ENCODE data around the gene MRGPRE. TPM values are rescaled to one million over a fixed set of nuclear protein-coding genes. Genes with fewer than 3 reads are reported as not detected.
A peak's percentile ranks its signal among the peaks of the same experiment; 100 is the strongest.
"Not testable (repeated sequence)": the region's sequence is repeated elsewhere in the genome, so short reads cannot be mapped to it uniquely, and the experiment has no call there.

Gene MRGPRE, protein sequence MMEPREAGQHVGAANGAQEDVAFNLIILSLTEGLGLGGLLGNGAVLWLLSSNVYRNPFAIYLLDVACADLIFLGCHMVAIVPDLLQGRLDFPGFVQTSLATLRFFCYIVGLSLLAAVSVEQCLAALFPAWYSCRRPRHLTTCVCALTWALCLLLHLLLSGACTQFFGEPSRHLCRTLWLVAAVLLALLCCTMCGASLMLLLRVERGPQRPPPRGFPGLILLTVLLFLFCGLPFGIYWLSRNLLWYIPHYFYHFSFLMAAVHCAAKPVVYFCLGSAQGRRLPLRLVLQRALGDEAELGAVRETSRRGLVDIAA
- total RNA-seq (1 to 10 TPM in 2 of 10 donors, under 1 TPM in 7, not detected in 1; 0.21 to 2.5 (median 0.51) TPM), polyA plus RNA-seq (not detected)
- long read RNA-seq, donor 1, result 0 reads
- long read RNA-seq, donor 2, result 0 reads
- long read RNA-seq, donor 3, result 0 reads

DNA sequence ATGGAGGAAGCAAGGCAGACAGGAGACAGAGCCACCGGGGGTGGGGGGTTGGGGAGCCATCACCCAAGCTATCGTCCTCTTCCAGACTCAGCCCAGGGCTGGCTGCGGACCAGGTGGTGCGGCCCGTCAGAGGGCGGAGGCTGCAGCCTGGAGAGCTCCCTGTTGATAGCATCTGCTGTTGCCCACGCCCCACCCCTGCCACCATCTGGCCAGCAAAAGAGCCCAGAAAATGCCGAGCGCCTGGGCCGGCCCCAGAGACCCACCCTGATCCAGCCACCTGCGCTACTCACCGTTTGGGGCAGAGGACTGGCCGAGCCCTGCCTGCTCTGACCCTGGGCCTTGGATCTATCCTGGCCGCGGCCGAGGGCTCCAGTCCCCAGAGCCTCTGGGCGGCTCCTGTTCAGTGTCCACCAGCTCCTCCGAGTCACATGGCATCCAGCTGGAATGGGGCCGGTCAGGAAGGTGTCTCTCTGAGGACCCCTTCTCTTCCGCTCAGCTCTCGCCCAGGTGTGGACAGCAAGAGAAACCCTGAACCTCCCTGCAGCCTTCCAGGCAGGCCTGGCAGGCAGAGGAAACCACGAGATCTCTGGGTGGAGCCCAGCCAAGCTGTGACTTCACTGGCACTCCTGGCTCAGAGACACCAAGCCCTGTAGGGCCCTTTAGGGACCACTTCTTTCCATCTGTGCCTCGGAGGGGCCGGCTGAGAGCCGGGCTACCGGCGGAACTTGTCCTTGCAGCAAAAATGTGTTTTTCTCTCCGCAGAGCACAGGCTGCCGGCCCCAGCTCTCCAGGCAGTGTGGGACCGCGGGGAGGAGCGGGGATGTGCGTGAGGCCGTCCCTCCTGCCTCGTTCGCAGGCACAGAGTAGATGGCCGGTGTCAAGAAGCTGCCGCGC, at the start of gene MRGPRE:
Gene MRGPRE, minus strand, starts transcription at position 567 of the 894 bp plus-strand sequence. CDS start 3,618 bp downstream, outside the sequence.
- WGBS, 2 donors, result 46 to 47% methylated on average over 39 of the region's 39 CpGs

DNA sequence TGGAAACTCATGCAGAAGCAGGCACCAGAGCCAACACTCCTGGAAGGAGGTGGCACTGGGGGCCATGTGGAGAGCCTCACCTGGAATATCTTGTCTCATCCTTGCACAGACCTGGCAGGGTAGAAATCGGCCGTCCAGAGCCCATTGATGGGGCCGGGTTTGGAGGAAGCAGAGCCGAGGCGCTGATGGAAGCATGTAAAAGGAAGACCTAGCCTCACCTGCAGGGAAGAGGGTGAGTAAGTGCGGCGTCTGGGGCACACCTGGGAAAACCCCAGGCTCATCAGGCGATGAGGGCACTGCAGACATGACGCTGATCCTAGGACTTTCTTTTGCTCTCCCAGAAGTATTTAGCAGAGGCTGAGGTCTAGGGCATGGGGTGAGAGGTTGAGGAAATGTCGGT, 48.9 kb upstream of the MRGPRE start:
- intact Hi-C loops (cut with DNase I); DNase-seq; H3K4me3 ChIP-seq; H3K4me1 ChIP-seq; H3K27me3 ChIP-seq; H3K27ac ChIP-seq; H3K36me3 ChIP-seq; H3K9me3 ChIP-seq; ATAC-seq: not testable (repeated sequence)
- 89 to 90% methylated on average over 1 to 6 of the region's 10 CpGs for WGBS, 2 donors

More for the DNA sequence above, at the start of gene MRGPRE:
- TF ChIP-seq, protein P1, sequence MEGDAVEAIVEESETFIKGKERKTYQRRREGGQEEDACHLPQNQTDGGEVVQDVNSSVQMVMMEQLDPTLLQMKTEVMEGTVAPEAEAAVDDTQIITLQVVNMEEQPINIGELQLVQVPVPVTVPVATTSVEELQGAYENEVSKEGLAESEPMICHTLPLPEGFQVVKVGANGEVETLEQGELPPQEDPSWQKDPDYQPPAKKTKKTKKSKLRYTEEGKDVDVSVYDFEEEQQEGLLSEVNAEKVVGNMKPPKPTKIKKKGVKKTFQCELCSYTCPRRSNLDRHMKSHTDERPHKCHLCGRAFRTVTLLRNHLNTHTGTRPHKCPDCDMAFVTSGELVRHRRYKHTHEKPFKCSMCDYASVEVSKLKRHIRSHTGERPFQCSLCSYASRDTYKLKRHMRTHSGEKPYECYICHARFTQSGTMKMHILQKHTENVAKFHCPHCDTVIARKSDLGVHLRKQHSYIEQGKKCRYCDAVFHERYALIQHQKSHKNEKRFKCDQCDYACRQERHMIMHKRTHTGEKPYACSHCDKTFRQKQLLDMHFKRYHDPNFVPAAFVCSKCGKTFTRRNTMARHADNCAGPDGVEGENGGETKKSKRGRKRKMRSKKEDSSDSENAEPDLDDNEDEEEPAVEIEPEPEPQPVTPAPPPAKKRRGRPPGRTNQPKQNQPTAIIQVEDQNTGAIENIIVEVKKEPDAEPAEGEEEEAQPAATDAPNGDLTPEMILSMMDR (IDR thresholded peaks at IDR 0.05), result no peak
- ATAC-seq (peak in 7 of 8 donors; percentile 63 to 87 (median 70)), DNase-seq (peak in 1 of 2 donors; percentile 34)
- peaks cover 0 to 8% (median 0%) of the 10 kb centered on the region in 9 donors for H3K4me1 ChIP-seq
- peaks cover 0 to 33% (median 8%) of the 10 kb centered on the region in 7 donors for H3K27me3 ChIP-seq
- H3K27ac ChIP-seq, result no peak within 1 kb of the TSS
- no peaks in the 10 kb centered on the region for H3K36me3 ChIP-seq
- H3K4me3 ChIP-seq, result peak within 1 kb of the TSS in 9 of 10 donors; percentile 5 to 26 (median 15)
- H3K9me3 ChIP-seq, result no peaks in the 10 kb centered on the region
- intact Hi-C loops (cut with DNase I), result no loop called here

DNA sequence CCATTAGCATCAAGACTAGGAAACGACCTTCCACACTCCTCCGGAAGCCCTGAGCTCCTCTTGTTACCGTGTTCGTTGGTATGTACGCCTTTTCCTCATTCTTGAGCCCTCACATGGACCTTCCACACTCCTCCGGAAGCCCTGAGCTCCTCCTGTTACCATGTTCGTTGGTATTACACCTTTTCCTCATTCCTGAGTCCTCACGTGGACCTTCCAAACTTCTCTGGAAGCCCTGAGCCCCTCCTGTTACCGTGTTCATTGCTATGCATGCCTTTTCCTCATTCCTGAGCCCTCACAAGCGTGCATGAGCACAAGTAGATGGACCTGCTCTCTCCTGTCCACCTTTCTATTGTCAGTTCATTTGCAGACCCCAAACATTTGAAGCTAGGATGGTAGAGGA, 48.4 kb upstream of the MRGPRE start:
- H3K27ac ChIP-seq; DNase-seq; H3K36me3 ChIP-seq; H3K4me3 ChIP-seq; intact Hi-C loops (cut with DNase I); H3K27me3 ChIP-seq; ATAC-seq; H3K4me1 ChIP-seq; H3K9me3 ChIP-seq: not testable (repeated sequence)
- WGBS, 2 donors, result no CpG with 5 or more reads among the region's 10 CpGs

DNA sequence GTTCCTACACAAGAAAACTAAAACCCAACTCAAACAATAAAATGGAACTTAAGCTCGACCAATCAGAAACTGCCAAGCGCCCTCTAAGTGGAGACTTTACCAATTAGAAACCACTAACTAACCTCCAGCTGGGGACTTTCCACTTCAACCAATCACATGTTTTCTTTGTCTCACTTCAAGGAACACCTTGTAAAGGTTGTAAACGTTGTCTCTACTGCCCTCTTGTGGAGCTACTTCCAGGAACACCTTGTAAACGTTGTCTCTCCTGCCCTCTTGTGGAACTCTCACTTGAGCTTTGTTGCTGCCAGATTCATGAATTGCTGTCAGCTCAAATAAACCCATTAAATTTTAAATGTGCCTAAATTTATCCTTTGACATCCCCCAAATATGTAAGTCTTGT, 46.7 kb upstream of the MRGPRE start:
- WGBS, 2 donors, result 50% methylated on average over 1 of the region's 4 CpGs; no CpG with 5 or more reads in 1 of the 2 donors
- H3K27ac ChIP-seq; ATAC-seq; H3K36me3 ChIP-seq; DNase-seq; intact Hi-C loops (cut with DNase I); H3K4me1 ChIP-seq; H3K27me3 ChIP-seq; H3K9me3 ChIP-seq; H3K4me3 ChIP-seq: not testable (repeated sequence)

DNA sequence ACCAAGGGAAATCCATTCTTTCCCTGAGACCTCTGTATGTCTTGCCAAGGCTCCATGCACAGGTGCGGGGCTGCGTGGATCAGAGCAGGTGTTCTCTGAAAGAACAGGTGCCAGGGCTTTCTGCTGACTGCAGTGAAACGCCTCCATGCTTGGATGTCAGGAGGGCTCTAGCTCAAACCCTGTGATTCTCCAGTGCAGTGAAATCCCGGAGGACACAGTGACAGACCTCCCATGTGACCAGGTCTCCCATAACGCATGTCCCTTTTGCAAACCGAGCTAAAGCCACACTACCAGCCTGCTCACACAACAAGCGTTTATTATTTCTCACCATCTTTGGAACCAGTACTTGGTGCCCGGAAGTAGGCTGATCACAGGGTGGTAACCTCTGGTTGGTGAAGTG, 41.4 kb upstream of the MRGPRE start:
- H3K9me3 ChIP-seq; H3K27ac ChIP-seq; ATAC-seq; H3K4me3 ChIP-seq; H3K27me3 ChIP-seq; DNase-seq; H3K36me3 ChIP-seq; H3K4me1 ChIP-seq; intact Hi-C loops (cut with DNase I): not testable (repeated sequence)
- WGBS, 2 donors, result 78 to 82% methylated on average over 4 to 5 of the region's 8 CpGs

DNA sequence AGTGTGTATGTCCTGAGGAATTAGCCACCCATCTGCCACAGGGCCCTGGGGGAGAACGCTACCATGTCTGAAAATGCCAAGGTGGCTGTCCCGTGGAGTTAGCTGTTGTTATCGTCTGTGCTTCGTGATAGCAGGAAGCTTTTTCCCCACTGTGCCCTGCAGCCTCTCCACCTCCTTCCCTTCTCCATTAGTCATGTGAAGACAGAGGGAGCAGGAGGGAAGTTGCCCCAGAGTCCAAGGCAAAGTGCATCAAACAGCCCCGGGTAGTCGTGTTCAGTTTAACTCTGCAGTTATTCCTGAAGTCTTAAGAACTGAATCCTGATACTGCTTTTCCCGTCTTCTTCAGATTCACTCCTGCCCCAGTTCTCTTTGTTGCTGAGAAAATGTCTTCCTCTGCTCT, 30.3 kb upstream of the MRGPRE start:
- ATAC-seq; DNase-seq; H3K36me3 ChIP-seq; intact Hi-C loops (cut with DNase I); H3K27ac ChIP-seq; H3K27me3 ChIP-seq; H3K4me3 ChIP-seq; H3K4me1 ChIP-seq; H3K9me3 ChIP-seq: not testable (repeated sequence)
- WGBS, 2 donors, result 17 to 46% methylated on average over 3 to 6 of the region's 7 CpGs

DNA sequence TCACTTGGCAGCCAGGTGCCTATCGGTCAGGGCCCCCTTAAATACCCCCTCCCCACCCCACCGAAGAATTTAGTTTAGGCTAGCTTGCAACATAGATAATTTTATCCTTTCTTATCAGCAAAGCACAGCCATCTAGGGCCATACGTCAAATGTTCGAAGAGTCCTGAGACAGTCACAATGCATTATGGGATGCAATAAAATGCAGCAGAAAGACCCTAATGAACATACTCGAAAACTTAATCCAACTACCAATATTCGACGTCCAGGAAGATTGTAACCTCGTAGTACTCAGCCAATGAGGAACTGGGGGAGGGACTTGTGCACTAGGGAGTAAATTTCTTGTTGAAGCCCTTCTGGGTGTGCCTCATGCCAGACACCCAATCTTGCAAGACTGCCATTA, 29.6 kb upstream of the MRGPRE start:
- H3K36me3 ChIP-seq; H3K4me3 ChIP-seq; H3K27me3 ChIP-seq; H3K27ac ChIP-seq; DNase-seq; H3K9me3 ChIP-seq; intact Hi-C loops (cut with DNase I); H3K4me1 ChIP-seq; ATAC-seq: not testable (repeated sequence)
- 47 to 48% methylated on average over 6 to 7 of the region's 8 CpGs for WGBS, 2 donors

DNA sequence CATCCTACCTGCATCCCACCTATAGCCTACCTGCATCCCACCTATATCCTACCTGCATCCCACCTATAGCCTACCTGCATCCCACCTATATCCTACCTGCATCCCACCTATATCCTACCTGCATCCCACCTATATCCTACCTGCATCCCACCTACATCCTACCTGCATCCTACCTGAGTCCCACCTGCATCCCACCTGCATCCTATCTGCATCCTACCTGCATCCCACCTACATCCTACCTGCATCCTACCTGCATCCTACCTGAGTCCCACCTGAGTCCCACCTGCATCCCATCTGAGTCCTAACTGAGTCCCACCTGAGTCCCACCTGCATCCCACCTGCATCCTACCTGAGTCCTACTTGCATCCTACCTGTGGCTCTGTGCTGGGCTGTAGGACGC, 25.3 kb upstream of the MRGPRE start:
- H3K4me3 ChIP-seq; H3K9me3 ChIP-seq; ATAC-seq; H3K27me3 ChIP-seq; H3K27ac ChIP-seq; H3K36me3 ChIP-seq; intact Hi-C loops (cut with DNase I); DNase-seq; H3K4me1 ChIP-seq: not testable (repeated sequence)
- WGBS, 2 donors, result 85 to 100% methylated on average over 1 of the region's 1 CpG

DNA sequence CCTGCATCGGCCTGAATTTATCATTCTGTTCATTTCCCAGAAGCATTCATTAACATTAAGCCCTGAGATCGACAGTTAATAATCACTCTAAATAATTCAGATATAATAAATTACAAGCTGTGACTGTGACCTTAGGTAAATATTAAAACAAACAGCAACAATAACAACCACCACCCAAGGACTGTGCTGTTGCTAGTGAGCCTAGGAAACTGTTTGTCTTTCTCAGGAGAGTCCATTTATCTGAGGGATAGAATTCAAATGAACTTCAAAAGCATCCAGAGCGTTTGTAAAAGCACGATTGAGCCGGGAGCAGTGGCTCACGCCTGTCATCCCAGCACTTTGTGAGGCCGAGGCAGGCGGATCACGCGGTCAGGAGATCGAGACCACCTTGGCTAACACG, 23.0 kb upstream of the MRGPRE start:
- ATAC-seq; intact Hi-C loops (cut with DNase I); H3K9me3 ChIP-seq; DNase-seq; H3K36me3 ChIP-seq; H3K4me3 ChIP-seq; H3K27me3 ChIP-seq; H3K4me1 ChIP-seq; H3K27ac ChIP-seq: not testable (repeated sequence)
- WGBS, 2 donors, result 92 to 100% methylated on average over 4 to 5 of the region's 12 CpGs

DNA sequence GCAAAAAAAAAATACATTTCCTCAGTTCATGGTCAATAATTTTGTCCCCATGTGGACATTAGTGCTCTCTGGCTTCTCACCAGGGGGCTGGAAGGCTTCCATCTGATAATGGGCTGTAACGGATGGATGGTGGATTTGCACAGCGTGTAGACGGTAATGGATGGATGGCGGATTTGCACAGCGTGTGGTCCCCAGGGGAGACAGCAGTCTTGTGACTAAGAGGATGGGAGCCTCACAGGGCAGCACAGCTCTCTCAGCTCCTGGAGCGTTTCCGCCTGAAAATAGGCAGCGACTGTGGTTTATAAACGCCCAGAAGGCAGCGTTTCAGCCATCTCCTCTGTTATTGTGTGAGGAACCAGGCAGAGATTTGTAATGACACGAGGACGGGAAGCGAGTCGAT, 22.6 kb upstream of the MRGPRE start:
- intact Hi-C loops (cut with DNase I); DNase-seq: not testable (repeated sequence)
- WGBS, 2 donors, result no CpG with 5 or more reads among the region's 14 CpGs

More for the DNA sequence above, 22.6 kb upstream of the MRGPRE start:
- H3K4me1 ChIP-seq, H3K4me3 ChIP-seq, H3K27ac ChIP-seq, H3K36me3 ChIP-seq, H3K9me3 ChIP-seq, H3K27me3 ChIP-seq: not testable (repeated sequence)
- ATAC-seq, result peak in 1 of 8 donors; percentile 44

Data from heart right ventricle (tissue), 16 donors.